Activated CD4-positive, alpha-beta memory T cell treated with anti-CD3 and anti-CD28 coated beads, Interleukin-2, amount 10 ng/mL, durations not matched to agents 7 days and 5 days (primary cell): ENCODE data around the gene BMPR2. TPM values are rescaled to one million over a fixed set of nuclear protein-coding genes. Genes with fewer than 3 reads are reported as not detected.

Experiments used
- CTCF ChIA-PET: fragments of 350-600 bp; sonication (Branson Sonifier 250); formaldehyde crosslinking; loops from one replicate; lab custom pipeline; 2021; ENCODE audit warnings: antibody characterized with exemption, inconsistent platforms; lab: Charles Lee
- POLR2A ChIA-PET: fragments of 350-600 bp; sonication (Branson Sonifier 250); formaldehyde crosslinking; loops from one replicate; lab custom pipeline; 2021; ENCODE audit warnings: antibody characterized with exemption; lab: Charles Lee
- DNase-seq: peaks from one replicate; pipeline ENCODE4 v3.0.0-alpha.2; 2020
- H3K27ac Mint-ChIP-seq: one replicate; pipeline ENCODE4 v1.8.0; 2021; ENCODE audit warnings: mild to moderate bottlenecking, mixed read lengths
- H3K27me3 Mint-ChIP-seq: one replicate; pipeline ENCODE4 v1.8.0; 2021; ENCODE audit warnings: mixed read lengths
- H3K36me3 Mint-ChIP-seq: one replicate; pipeline ENCODE4 v1.8.0; 2021; ENCODE audit warnings: low read depth, mixed read lengths
- H3K4me1 Mint-ChIP-seq: one replicate; pipeline ENCODE4 v1.8.0; 2021; ENCODE audit warnings: mixed read lengths
- H3K4me3 Mint-ChIP-seq: one replicate; pipeline ENCODE4 v1.8.0; 2021; ENCODE audit warnings: mild to moderate bottlenecking, mixed read lengths
- H3K9me3 Mint-ChIP-seq: one replicate; pipeline ENCODE4 v1.8.0; 2021; ENCODE audit warnings: mixed read lengths
- total RNA-seq, 2 experiments: library from RNA; stranded (reverse); gene quantifications; one replicate each; pipeline ENCODE4 v1.2.3, GENCODE V29; 2021

The BMPR2 gene
- total RNA-seq, 2 experiments from 2014 or later = 9.7 to 10.6 TPM

GRCh38 chr2:202608142-202608852 is 232.2 kb downstream of the BMPR2 start:
- Mint-ChIP-seq H3K9me3 (no peaks in the 10 kb centered on the region), H3K27me3 (no peaks in the 10 kb centered on the region), H3K4me1 (peaks cover 6% of the 10 kb centered on the region), H3K36me3 (no peaks in the 10 kb centered on the region), H3K27ac (no peak overlapping the region), H3K4me3 (no peak overlapping the region)
- ChIA-PET POLR2A (no interaction called here), CTCF (no interaction called here)
- no peak for DNase-seq

GRCh38 chr2:202609381-202610145 is 233.4 kb downstream of the BMPR2 start:
- Mint-ChIP-seq H3K27me3 (no peaks in the 10 kb centered on the region), H3K4me1 (peaks cover 6% of the 10 kb centered on the region), H3K9me3 (no peaks in the 10 kb centered on the region), H3K36me3 (no peaks in the 10 kb centered on the region), H3K27ac (no peak overlapping the region), H3K4me3 (no peak overlapping the region)
- POLR2A ChIA-PET = no interaction called here
- no peak for DNase-seq
- CTCF ChIA-PET = no interaction called here

GRCh38 chr2:202610380-202610779 is 234.3 kb downstream of the BMPR2 start:
- H3K27me3 Mint-ChIP-seq = no peaks in the 10 kb centered on the region
- peaks cover 6% of the 10 kb centered on the region for H3K4me1 Mint-ChIP-seq

GRCh38 chr2:202612145-202612544 is 236.0 kb downstream of the BMPR2 start:
- H3K27me3 Mint-ChIP-seq = no peaks in the 10 kb centered on the region
- no peak overlapping the region for H3K27ac Mint-ChIP-seq
- no peaks in the 10 kb centered on the region for H3K36me3 Mint-ChIP-seq
- CTCF ChIA-PET = no interaction called here
- H3K4me3 Mint-ChIP-seq = no peak overlapping the region
- H3K9me3 Mint-ChIP-seq = no peaks in the 10 kb centered on the region
- POLR2A ChIA-PET = no interaction called here
- DNase-seq = no peak
- peaks cover 6% of the 10 kb centered on the region for H3K4me1 Mint-ChIP-seq

More at GRCh38 chr2:202610380-202610779, 234.3 kb downstream of the BMPR2 start:
- H3K9me3 Mint-ChIP-seq = no peaks in the 10 kb centered on the region
- no peak overlapping the region for H3K4me3 Mint-ChIP-seq
- H3K36me3 Mint-ChIP-seq = no peaks in the 10 kb centered on the region
- CTCF ChIA-PET = no interaction called here
- POLR2A ChIA-PET = no interaction called here
- no peak for DNase-seq
- no peak overlapping the region for H3K27ac Mint-ChIP-seq

GRCh38 chr2:202613479-202613878 is 237.4 kb downstream of the BMPR2 start:
- Mint-ChIP-seq H3K9me3 (no peaks in the 10 kb centered on the region), H3K27ac (no peak overlapping the region), H3K27me3 (no peaks in the 10 kb centered on the region), H3K4me1 (peaks cover 6% of the 10 kb centered on the region), H3K36me3 (no peaks in the 10 kb centered on the region), H3K4me3 (no peak overlapping the region)
- no peak for DNase-seq
- CTCF ChIA-PET = interaction anchor here (0.7 kb wide), 2 partner anchors 542 to 543 kb away, joined by 3 read pairs; no protein-coding TSS in a partner anchor
- POLR2A ChIA-PET = no interaction called here

Other genes with a start within 250 kb of the BMPR2 start
- gene SUMO1, start 137.7 kb upstream of the BMPR2 start, total RNA-seq = 100 to 1,000 TPM in 1 of 2 experiments, 10 to 100 TPM in 1; 99.7 to 103 TPM
- gene NOP58, start 110.6 kb upstream of the BMPR2 start, total RNA-seq = 100 to 1,000 TPM; 103 to 108 TPM